AG08396 (cell line): ENCODE results near the gene SORBS1.
"Not testable (repeated sequence)": the region's sequence is repeated elsewhere in the genome, so short reads cannot be mapped to it uniquely, and the experiment has no call there.

Source experiments
- DNase-seq: peaks from one replicate; pipeline ENCODE4 v3.0.0; 2012; ENCODE audit warnings: low spot score, mixed read lengths

SORBS1 gene

DNA sequence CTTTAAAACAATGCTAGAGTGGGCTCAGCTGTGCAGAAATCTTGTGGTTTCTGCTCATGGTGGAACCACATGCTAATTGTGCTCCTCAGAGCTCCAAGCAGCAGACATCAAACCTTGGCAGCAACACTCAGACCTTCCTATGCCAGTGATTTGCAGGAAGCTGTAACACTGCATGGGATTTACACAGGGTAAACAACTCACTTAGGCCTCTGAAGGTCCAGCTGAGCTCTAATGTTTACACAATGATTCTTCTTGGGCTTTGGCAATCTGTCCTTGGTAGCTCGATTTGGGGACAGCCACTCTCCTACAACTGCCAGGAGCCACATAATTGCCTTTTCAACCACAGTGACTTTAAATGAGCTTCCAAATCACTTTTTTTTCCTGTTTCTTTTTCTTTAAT, 172.6 kb downstream of the SORBS1 start:
- no peak for DNase-seq

DNA sequence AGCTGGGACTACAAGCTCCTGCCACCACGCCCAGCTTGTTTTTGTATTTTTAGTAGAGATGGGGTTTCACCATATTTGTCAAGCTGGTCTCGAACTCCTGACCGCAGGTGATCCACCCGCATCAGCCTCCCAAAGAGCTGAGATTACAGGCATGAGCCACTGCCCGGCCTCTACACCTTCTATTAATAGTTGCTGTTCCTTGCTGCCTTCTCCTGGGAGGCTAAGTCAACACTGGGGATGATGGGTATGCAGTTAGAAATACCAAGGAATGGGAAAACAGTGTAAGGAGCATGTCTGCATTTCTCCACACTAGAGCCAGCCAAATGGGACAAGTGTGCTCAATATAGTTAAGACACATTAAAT, 173.1 kb downstream of the SORBS1 start:
- no peak for DNase-seq

- no peak for DNase-seq
Observed at GRCh38 chr10:95384011-95384704, 177.0 kb downstream of the SORBS1 start.

- DNase-seq: no peak
Observed at GRCh38 chr10:95382596-95382995, 178.6 kb downstream of the SORBS1 start.

- no peak for DNase-seq
Observed at GRCh38 chr10:95382174-95382573, 179.0 kb downstream of the SORBS1 start.

- no peak for DNase-seq
Observed at GRCh38 chr10:95377950-95378349, 183.2 kb downstream of the SORBS1 start.

DNA sequence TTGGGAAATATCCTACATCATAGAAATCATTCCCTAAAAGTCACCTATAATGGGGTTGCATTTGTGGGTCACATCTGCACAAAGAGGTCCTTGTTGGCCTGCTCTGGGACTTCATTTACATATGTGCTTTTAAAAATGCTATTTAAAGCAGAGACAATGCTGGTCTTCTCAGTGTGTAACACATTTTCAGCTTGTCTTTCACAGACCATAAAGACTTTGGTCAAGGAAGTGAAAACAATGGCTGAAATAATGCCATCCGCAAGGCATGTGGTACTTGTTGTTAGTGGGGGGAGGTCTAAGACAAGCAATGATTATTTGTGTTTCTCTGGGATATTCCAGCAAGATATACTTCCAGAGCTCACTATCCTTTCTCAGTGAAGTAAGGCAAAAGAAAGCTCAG, 185.8 kb downstream of the SORBS1 start:
- DNase-seq: no peak

DNA sequence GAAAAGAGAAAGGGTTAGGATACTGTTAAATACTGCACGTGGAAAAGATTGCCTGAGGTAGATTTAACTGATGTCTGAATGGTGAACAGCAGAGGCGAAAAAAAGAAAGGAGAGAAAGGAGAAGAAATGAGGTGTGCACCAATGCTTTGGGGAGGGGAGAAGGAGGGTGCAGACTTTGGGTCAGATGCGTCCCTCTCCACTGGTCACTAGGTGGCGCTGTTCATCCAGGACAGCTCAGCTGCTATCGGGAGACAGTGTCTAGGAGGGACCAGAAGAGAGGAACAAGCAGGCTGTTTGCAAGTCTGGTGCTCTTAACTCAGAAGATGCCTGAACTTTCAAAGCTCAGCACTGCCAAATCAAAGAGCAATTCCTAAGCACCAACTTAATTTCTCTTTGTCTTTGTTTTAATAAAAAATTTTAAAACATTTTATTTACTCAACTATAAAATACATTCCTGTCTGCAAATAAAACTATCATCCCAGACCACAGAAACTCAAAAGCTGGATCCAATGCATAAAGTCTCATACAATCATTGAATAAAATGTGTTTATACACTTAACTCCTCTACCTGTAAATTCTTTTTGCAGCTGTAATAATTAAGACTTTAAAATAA, 186.5 kb downstream of the SORBS1 start:
- DNase-seq: peak; percentile 72

GRCh38 chr10:95373660-95374059, 187.5 kb downstream of the SORBS1 start:
- DNase-seq: no peak

DNA sequence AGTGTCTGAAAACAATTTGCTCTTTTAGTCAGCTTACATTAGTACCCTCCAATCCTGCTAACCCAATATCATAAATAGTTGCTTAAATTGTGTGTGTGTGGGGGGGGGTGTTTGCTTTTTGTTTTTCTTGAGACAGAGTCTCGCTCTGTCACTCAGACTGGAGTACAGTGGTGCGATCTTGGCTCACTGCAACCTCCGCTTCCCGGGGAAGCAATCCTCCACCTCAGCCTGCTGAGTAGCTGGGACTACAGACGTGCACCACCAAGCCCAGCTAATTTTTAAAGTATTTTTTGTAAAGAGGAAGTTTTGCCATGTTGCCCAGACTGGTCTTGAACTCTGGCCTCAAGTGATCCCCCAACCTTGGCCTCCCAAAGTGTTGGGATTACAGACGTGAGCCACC, 196.8 kb downstream of the SORBS1 start:
- no peak for DNase-seq

GRCh38 chr10:95363303-95363912, 197.8 kb downstream of the SORBS1 start:
- peak; percentile 57 for DNase-seq

DNA sequence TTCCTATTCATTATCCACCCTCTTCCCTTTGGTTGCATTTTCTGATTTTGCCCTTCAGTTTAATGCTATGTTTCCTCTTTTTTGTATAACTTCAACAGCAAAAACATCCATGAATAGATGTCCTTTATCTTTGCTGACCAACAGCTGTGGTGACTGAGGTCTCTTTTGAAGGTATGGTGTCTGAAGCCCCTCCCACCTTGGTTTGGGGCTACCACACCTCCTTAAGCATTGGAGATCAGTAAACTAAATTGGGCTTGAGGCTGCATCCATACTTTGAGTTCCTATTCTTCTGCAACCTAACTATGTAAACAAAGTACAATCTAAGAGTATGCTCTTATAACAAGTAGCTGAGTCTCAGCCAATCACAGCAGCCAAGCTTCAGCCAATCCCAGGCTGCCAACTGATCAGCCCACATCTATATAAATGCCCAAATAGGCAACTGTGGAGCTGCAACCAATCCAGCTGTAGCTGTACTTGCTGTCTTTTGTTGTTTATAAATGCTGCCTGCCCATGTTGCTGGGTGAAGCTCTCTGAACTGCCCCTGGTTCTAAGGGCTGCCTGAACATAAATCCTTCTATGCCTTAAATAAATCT, 201.0 kb downstream of the SORBS1 start:
- DNase-seq: peak; percentile 18

GRCh38 chr10:95359466-95359865, 201.7 kb downstream of the SORBS1 start:
- DNase-seq: no peak

- no peak for DNase-seq
Observed at GRCh38 chr10:95356190-95356955, 204.8 kb downstream of the SORBS1 start.

GRCh38 chr10:95355301-95355700, 205.9 kb downstream of the SORBS1 start:
- no peak for DNase-seq

DNA sequence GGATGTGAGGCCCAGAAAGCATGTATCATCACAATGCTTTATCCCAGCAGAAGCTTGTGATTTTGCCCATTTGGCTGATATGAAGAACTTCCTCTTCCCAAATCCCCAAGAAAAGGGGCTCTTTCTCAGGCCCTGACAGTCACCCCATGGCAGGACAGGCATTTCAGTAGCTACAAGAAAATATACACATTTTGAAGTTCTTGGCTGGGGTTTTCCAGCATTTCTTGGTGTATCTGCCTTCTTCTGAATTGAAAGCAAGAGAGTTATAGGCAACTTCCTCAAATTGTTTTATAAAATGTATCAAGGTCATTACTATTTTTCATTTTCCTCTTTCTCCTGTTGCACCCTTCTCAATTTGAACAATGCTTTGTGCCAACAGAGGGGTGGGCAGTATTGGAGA, 207.1 kb downstream of the SORBS1 start:
- no peak for DNase-seq

DNA sequence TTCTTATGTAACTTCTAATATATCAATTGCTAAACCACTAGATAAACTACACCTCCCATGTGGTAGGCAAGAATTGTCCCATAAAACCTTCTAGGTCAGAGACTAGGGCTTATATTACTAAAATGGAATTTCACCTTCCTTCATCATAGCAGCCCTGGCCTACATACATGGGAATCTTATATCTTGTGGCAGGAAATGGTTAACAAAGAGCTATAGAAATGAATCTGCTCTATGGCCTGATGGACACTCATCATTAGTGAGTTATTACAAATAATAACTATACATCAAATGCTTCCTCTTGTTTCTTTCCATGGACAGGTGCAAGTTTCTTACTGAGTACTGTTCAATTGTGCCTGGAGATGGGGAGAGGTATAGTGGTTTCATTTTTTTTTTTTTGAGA, 208.0 kb downstream of the SORBS1 start:
- no peak for DNase-seq

DNA sequence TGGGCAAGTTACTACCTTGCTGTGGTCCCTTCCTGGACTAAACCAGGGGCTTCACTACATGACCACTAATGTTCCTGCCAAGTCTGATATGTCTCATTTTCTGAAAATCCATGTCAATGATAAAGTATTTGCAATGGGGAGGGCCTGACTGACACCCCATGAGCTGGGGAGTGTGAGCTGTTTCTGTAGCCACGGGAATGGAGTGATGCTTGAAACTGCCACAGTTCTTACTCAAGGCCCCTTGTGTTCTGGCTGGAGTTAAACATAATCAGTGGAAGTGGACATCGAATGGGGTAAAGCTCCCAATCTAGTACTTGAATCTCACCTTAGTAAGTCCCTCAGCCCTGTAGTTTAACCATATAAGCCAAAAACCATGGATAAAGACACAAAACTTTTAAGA, 208.5 kb downstream of the SORBS1 start:
- DNase-seq: no peak

- no peak for DNase-seq
Observed at GRCh38 chr10:95350830-95351228, 210.3 kb downstream of the SORBS1 start.

DNA sequence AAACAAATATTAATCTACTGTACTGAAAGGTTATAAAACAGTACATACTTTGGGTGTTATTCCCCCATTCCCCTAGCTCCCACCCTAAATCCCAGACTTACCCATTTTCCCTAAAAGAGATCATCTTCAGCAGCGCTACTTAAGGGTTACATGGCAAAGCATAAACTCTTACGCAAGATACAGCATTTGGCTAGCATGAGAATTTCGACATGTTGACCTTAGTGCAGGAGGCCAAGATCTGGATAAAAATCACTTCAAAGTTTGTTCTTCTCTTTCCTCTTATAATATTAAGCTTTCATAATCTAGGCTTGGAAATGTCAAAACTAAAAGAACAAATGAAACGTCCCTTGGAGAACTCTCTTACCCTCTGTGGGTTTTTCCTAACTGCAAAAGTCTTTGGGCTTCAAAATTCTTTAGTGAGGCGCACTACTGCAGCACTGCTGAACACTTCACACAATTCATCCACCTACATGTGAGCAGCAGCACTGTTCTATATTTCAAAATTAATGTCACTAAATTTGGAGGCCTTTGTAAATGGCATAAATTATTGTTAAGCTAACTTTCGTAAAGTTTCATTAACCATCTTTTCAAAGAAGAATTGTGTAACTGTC, 210.8 kb downstream of the SORBS1 start:
- no peak for DNase-seq

DNA sequence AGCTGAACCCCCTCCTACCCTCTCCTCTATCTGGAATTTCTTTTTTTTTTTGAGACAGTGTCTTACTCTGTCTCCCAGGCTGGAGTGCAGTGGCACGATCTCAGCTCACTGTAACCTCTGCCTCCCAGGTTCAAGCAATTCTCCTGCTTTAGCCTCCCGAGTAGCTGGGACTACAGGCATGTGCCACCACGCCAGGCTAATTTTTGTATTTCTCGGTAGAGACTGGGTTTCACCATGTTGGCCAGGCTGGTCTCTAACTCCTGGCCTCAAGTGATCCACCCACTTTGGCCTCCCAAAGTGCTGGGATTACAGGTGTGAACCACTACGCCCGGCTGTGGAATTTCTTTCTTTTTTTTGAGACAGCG, 213.8 kb downstream of the SORBS1 start:
- DNase-seq: not testable (repeated sequence)

DNA sequence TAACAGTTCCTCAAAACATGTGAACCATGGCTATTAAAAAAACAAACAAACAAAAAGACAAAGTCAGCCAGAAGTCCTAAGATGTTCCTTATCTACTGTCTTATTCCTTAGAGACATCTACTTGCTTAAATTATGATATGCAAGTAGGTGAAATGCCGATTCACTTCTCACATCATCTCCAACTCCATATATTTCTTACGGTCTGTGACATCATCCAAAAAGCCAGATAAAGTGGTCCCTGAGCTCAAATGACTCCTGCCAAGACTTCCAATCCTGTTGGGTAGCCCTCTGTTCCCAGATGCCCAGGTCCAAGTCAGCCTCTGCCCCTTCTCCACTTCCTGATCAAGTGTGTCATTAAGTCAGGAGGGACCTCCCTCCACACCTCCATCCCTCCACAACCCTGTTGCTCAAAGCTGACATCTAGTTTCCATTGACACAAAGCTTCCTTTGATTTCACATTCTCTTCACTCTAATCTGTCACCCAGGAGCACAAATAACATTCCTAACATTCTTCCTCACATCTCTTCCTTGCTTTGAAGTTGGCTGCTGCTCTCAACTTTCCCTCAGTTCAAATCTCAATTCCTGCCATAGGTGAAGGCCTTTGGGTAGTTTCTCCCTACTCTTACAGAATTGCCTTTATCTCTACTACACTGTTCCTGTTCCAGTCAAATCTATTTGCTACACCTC, 214.3 kb downstream of the SORBS1 start:
- DNase-seq: no peak
